GM21737 (cell line): ENCODE measurements around the gene NDC1.
"Not testable (repeated sequence)": the region's sequence is repeated elsewhere in the genome, so short reads cannot be mapped to it uniquely, and the experiment has no call there.

Experiments used
- ATAC-seq: cut with Tn5 transposase; IDR thresholded peaks from one replicate; pipeline ENCODE4 v1.9.1; 2021; ENCODE audit warnings: mild to moderate bottlenecking, moderate library complexity; ENCODE audit not compliant: unreplicated experiment

The NDC1 gene

DNA sequence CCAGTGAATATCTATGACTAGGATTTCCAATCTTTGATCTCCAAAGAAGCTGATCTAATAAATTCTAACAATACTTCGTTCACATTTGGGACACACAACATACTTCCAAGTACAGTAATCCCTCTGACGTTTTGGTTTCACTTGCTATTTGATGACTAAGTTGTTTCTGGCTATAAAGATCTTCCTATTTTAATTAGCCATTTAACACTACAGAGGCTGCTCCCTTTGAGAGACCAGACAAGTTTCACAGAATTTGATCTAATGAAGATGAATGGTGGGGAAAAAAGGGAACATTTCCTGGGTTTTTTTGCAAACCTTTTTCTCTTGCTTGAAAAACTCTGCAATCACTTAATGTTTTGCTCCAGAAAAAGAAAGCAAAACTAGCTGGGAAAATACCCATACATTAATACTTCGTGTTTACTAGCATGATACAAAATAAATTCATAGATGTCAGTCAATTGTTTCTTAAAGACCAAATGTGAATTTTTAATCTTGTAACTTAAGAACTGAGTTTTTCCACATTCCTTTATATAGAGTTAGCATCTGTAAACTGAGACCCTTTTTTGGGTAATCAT, 71.2 kb downstream of the NDC1 start:
- ATAC-seq, result no peak

DNA sequence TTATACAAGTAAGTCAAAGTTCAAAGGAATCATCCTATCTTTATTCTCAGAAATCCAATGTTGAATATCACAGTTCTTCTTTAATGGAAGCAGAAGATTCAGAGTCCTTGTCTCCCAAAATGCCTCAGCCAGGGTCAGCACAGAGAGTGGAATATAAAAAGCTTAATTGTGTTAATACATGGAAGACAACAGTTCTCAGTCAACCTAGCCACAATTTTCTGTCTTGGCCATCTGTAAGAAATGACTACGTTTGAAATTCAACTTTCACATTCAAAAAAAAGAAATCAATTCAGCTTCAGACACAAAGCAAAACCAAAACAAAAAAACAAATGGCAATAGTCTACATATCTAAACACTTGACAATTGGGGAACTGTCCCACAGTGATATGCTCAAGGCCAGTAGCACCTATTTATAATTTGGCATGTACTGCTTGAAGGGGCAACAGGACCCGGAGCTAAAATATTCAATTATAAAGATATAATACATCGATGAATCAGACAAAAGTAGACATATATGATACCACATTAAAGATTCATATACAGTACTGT, 71.8 kb downstream of the NDC1 start:
- no peak for ATAC-seq

DNA sequence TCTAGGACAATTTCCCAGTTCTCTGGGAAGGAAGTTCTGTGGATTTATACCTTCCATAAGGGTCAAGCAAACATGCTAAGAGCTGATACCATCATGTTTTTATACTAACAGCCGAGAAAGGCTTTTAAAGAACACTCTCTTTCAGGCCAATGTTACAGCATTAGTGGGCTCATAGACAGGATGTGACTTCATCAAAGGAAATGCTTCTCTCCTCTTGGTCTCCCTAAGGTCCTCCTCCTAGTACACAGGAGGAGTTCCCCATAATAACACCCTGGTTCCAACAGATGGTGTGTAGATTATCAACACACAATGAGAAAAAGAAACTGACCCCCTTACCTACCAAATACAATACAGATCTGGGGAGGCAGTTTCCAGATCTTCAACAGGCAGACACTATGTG, 72.4 kb downstream of the NDC1 start:
- ATAC-seq, result no peak

DNA sequence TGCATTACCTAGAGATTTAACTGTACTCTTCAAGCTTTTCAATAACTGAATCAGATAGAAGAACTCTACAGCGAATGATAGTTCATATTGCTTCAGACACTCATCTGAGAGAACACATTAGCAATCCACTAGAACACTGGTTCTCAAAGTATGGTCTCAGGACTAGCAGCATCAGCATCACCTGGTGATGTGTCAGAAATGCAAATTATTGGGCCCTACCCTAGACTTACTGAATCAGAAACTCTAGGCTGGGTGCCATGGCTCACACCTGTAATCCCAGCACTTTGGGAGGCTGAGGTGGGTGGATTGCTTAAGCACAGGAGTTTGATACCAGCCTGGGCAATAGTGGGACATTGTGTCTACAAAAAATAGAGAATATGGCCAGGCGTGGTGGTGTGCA, 74.2 kb downstream of the NDC1 start:
- ATAC-seq, result no peak

DNA sequence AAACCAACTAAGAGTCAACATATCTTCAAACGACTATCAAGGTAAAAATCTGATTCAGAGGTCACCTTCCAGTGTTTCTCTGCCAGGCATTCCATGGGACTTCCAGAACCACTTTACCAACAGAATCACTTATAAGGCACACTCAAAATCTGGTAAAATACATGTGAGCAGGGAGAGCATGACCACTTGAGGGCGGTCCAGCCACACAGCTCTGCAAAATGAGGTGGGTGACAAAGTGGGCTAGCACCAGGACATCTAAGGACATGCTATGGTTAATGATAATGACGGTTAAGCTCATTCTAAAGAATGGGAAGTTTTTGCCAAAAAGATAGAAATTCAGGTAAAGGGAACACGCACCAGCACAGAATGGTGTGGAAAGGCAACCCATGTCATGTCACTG, 74.6 kb downstream of the NDC1 start:
- ATAC-seq, result no peak

DNA sequence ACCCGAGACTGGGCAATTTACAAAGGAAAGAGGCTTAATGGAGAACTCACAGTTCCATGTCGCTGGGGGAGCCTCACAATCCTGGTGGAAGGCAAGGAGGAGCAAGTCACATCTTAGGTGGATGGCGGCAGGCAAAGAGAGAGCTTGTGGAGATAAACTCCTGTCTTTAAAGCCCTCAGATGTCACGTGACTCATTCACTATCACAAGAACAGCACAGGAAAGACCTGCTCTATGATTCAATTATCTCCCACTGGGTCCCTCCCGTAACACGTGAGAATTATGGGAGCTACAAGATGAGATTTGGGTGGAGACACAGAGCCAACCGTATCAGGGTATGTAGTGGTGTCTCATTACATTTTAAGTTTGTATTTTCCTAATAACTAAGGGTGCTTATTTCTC, 77.6 kb downstream of the NDC1 start:
- ATAC-seq, result not testable (repeated sequence)

DNA sequence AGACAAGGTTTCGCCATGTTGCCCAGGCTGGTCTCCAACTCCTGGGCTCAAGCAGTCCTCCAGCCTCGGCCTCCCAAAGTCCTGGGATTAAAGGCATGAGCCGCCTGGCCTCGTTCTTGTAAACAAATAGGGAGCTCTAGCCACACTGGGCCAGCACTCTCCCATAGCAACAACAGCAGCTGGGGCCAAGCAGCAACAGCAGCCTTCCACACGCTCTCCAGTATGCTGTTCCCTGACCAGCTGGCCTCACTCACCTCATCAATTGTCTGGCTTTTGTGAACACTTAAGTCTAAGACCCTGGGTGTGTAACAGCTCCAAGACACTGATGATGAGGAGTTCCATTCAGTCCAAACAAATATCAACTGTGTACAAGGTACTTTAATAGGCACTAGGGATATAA, 82.2 kb downstream of the NDC1 start:
- no peak for ATAC-seq

DNA sequence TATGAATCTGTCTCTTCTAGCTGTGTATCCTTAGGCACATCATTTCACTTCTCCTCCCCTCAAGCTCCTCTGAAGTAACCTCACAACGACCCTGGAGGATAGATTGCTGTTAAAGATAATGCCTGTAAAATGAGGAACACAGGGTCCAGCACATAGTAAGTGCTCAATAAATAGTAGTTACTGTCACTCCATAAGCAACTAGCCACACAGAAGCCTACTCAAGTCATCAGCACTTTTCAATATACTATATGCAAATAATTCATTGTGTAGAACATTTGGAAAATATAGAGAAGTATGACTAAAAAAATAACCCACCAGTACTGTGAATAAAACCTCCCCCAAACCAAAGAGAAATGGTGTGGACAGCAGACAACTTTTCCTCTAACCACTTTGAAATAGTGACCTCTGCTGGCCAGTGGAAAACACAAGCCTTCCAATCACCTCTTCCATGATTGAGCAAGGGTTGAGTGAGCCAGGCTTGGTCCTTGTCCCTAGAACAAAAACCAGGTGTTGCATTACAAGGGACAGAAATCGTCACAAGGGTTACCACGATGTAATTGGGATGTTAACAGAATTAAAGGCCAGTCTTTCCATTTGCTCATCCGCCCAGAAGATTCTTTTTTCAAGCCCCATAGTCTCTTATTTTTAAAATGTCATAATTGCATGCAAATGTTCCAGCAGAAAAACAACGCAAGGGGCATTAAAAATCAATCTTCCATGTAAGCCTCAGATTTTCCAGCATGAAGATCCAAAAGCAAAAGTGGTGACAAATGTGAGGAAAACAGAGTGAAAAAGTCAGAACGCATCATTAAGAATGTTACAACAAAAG, 83.4 kb downstream of the NDC1 start:
- no peak for ATAC-seq

DNA sequence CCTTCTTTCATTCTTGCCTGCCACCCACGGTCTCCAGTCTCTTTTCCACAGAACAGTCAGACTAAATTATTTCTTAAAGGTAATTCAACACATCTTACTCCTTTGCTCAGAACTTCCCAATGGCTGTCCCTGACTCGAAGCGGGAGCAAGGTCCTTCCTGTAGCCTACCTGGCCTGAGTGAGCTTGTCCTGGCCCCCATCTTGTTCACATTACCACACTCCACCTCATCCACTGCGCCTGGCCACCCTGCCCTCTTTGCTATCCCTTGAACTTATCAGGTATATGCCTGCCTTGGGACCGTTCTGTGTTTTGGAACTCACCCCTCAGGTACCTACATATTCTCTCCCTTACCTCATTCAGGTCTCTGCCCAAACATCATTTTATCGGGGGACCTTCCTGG, 85.8 kb downstream of the NDC1 start:
- ATAC-seq, result no peak

DNA sequence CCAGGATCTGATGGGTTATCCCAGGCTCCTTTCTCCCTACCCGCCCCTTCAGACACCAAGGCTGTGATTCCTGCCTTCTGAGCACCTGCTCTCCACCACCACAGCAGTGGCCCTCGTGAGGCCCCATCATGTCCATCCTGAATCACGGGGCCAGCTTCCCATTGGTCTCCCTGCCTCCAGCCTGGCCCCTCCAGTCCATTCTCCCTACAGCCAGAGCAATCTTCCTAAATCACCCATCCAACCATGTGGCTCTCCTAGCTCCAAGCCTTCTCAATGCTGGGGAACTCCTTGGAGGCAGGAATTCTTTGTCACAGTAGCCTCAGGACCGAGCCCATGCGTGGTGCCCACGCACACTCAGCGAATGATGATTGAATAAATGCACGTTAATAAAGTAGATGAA, 90.3 kb downstream of the NDC1 start:
- ATAC-seq, result no peak

DNA sequence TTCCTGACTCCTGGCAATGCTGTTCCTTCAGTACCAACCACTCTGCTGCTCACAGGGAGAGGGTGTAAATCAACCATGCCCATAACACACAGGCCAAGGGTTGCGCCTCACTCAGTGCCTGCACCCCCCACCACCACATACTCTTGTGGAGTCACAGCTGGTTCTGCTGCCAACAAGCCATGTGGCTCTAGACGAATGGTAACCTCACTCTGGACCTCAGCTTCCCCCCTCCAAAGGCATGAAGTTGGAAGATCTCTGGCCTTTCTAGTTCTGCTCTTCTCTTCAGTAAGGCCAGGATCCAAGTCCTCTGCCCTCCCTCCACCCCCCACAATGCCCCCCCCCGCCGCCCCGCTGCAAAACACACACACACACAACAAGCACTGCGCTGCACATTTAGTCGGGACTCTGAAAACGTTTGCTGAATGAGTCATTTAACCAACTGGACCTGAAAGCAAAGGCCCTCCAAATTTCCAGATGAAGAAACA, 97.4 kb downstream of the NDC1 start:
- ATAC-seq, result no peak

DNA sequence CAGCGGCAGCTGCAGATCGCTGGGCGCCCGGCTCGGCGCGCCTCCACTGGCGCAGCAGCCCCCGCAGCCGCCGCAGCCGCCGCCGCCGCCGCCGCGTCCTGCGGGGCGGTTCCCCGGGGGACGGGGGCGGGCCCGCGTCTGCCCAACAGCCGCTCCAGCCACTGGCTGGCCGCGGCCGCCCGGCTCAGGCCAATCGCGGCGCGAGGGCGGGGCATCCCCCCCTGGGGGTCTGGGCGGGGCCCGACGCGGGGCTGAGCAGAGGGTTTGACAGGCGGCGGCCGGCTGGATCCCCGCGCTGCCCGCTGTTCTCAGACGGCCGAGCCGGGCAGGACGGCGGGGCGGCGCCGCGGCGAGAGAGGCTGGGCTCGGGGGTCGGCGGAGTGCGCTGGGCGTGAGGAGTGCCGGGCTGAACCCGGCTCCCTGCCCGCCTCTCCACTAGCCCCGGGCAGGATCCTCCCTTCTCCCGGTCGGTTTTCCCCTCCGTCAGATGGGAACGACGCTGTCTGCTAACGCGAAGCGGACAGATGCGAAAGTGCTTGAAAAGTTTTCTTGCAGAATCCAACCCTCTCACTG, 98.9 kb downstream of the NDC1 start, which contains the start of gene GLIS1:
Gene GLIS1 (minus strand): TSS at position 56 of the 573 bp plus-strand sequence. CDS start 1,100 bp downstream, outside the sequence.
- ATAC-seq, result peak; percentile 96

DNA sequence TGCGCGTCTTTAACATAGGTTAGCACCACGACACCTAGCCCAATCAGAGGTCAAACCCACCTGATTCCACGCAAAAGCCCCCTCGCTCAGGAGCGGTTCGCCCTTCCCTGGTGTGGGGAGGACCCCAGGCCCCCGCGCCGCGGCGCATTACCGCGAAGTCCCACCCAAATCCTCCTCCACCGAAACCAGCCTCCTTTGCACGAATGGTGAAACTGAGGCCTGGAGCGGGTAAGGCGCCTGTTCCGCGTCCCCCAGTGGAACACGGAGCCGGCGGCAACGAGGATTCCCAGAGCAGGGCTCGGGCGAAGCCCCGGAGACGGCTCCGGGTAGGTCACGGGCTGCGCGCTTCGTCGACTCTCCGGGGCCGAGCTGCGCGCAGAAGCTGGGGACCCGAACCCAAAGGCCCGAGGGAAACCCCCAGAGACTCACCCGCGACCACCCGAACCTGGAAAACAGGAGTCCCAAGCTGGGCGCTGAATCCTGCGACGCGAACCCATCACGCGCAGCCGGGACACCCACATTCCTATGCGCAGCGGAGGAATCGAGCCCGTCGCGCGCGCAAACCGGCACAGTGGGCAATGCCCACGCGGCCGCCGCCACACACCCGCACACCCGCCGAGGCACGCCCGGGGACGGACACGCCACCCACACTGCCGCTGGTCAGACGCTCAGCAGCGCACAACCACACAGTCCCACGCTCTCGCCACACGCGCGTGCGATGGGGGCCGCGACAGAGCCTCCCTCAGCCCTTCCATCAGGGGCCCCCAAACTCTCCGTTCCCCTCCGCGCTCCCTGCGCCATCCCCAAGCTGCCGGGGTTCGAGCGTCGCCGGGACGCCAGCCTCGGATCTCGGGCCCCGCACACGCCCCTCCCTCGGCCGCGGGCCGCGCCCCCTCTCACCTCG, 99.6 kb downstream of the NDC1 start:
- ATAC-seq, result no peak

DNA sequence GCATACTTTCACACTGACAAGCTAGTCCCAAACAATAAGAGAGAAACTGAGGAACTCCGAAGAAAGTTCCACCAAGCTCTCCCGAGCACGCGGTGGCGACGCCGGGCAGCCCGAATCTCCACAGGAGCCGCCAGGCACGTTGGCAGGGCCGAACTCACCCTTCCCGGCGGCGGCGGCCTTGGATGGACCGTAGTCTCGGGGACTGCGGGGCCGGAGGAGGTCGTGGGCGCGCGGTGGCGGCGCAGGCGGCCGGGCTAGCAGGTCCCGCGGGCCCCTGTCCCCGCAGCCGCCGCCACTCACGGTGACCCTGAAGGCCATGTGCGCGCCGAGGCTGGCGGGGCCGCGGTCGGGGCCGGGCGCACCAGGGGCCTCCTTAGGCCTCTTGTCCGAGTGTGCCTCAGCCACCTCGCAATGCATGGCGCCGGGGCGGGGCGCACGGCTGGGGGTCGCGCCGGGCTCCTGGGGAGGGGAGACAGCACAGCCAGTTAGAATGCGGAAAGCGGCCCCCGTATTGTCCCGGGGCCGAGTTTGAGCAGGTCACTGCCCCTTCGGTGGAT, 100.4 kb downstream of the NDC1 start:
- no peak for ATAC-seq

DNA sequence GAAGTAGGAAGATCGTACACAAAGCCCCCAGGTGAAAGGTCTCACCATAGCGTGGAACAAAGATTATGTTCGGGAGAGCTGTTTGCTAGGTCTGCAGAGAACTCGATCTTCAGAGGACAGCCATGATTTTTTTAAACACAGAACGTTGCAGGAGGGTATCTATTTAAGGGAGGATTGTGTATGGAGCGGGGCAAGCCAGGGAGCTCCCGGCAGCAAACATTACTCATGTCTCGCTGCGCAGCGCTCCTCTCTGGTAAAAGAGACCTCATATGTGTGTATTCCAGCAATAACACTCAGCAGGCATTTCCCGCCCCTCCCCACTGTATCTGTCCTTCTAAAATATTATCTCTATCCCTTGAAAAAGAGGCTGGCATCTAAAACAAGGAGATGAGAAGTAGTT, 101.8 kb downstream of the NDC1 start:
- no peak for ATAC-seq

DNA sequence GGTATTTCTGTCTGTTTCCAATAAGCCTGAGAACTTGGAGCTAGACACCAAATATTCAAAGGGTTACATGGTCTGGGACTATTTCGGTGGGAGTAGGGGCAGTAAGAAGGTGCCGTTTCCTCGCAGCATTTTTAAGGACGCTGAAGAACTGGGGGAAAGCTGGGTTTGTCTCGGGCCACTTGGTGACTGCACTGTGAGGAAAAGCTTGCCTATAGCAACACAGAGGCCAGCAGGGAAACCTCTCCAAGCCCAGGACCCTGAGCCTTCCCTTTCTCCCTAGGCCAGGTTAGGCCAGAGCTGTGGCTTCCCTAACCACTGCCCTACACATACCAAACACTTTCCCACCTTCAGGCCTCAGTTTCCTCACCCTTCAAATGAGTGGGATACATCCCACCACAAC, 102.4 kb downstream of the NDC1 start:
- ATAC-seq, result no peak

DNA sequence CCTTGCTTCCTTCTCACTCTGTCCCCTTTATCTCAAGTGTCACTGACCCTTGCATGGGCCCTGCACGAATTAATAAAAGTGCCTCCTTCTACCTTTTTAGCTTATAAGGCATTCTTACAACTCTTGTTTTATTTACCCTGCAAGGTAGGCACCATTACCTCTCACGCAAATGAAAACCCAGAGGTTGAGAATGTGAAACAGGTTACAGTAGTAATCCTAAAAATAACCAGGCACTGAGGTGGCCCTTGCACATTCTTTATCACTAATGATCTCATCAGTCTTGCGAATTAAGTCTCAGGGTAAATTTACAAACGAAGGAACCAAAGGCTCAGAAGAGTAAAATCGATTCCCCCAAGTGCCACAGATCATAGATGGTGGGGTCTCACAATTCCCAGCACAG, 102.8 kb downstream of the NDC1 start:
- ATAC-seq, result no peak

DNA sequence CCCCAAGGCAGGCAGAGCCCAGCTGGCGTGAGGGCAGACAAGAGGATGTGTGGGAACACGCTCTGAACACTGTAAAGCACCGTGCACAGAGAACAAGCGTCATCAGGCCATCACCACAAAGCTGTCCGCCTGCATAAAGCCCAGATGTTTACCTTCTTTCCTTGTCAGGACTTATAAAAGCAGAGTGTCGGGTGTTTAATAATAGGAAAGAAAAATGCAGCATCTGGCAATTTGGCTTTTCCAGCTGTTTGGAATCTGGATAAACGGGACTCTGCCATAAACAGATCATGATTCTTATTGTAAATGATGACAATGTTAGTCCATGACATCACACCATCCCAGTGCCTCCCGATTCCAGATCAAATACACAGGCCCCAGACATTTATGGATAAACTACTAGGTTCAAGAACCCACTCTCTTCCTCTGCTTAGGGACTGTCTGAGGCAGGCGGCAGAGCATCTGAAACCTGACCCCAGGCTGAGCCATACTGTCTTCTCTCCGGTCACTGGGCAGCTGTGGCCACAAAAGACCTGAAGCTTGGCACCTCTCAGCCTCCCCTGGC, 103.4 kb downstream of the NDC1 start:
- no peak for ATAC-seq

DNA sequence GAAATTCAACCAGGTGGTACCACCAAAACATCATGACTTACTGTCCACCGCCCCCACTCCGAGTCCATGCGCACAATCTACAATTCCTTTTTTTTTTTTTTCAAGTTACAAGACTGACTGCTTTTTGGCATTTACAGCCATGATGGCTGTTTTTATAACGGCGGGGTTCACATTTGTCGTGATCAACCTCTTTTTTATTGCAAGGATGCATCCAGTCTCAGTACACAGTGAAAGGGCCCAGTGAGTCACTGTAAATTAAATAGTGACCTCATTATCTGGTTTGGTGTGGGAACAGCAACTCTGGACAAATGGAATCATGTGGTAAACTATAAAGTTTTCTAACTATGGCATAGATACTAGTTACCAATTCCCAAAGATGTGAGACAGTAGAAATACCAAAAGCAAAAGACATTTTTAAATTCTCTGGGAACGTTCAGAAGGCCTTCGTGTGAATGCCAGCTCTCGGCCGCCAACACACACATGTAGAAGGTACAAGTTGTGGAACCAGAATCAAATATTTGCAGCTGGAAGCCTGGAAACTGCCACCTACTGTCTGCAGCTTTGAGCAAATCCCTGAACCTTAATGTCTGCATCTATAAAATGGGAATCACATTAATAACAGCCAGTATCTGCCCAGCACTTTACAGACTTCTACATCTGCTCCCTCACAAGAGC, 104.0 kb downstream of the NDC1 start:
- ATAC-seq, result no peak
